Breast epithelium (tissue), 4 donors: ENCODE results near the gene CTXN1. TPM values are rescaled to one million over a fixed set of nuclear protein-coding genes. Genes with fewer than 3 reads are reported as not detected.

Source experiments
- DNase-seq, 2 donors: peaks; one replicate each; pipeline ENCODE4 v3.0.0-alpha.2; 2019; ENCODE audit warnings: low spot score in 2 of 2
- H3K27ac ChIP-seq, 2 donors: fragments of 200-600 bp; sonication (generic) in 1 of 2; one replicate each; pipeline ENCODE4 v1.5.1; 2016 to 2019; ENCODE audit warnings: mild to moderate bottlenecking in 1 of 2
- H3K27me3 ChIP-seq, 2 donors: fragments of 200-600 bp; sonication (generic) in 1 of 2; one replicate each; pipeline versions ENCODE4 v1.5.1 to v1.6.0; 2017 to 2019; ENCODE audit warnings: control low read depth in 1 of 2, mild to moderate bottlenecking in 1 of 2
- H3K36me3 ChIP-seq: fragments of 200-600 bp; one replicate; pipeline ENCODE4 v1.5.1; 2019
- H3K4me1 ChIP-seq, 2 donors: fragments of 200-600 bp; sonication (generic); one replicate each; pipeline ENCODE4 v1.5.1; 2016 to 2019; ENCODE audit warnings: control low read depth in 1 of 2
- H3K4me3 ChIP-seq, 3 donors: fragments of 200-600 bp; sonication (generic); 1 replicate in 2 of 3; 2 replicates in 1 of 3; pipeline ENCODE4 v1.5.1; 2016 to 2019; ENCODE audit warnings: mild to moderate bottlenecking in 3 of 3, moderate library complexity in 2 of 3
- H3K9me3 ChIP-seq, 2 donors: fragments of 200-600 bp; sonication (generic) in 1 of 2; one replicate each; pipeline ENCODE4 v1.5.1; 2016 to 2019; ENCODE audit warnings: control low read depth in 1 of 2
- CTCF ChIP-seq, 3 donors: fragments of 450-650 bp; IDR thresholded peaks; one replicate each; pipeline ENCODE4 v1.5.1; 2016 to 2017; ENCODE audit warnings: antibody characterized with exemption in 3 of 3, mild to moderate bottlenecking in 3 of 3, moderate library complexity in 3 of 3
- POLR2A ChIP-seq: fragments of 450-650 bp; IDR thresholded peaks from one replicate; pipeline ENCODE4 v1.6.1; 2016; ENCODE audit warnings: antibody characterized with exemption, mild to moderate bottlenecking, moderate library complexity
- POLR2AphosphoS5 ChIP-seq, 3 donors: sonication (generic); formaldehyde crosslinking; IDR thresholded peaks; one replicate each; pipeline ENCODE4 v1.6.1; 2017; ENCODE audit warnings: antibody characterized with exemption in 3 of 3
- intact Hi-C: fragments of 100-400 bp; cut with DNase I; formaldehyde crosslinking; loops from one replicate; pipeline ENCODE4 v1.15.1; 2023; ENCODE audit warnings: low total_unique reads
- total RNA-seq, 3 donors: library from RNA; depleted of rRNA; stranded (reverse); fragments of >200 nt; gene quantifications; one replicate each; pipeline ENCODE4 v1.1.0, GENCODE V29; 2016

The CTXN1 gene
- total RNA-seq, 3 donors from 2014 or later: 0.32 to 9.5 (median 5.6) TPM

GRCh38 chr19:7940841-7941240 lies 14.9 kb upstream of the CTXN1 start:
- peaks cover 0 to 6% of the 10 kb centered on the region in 2 donors for H3K4me1 ChIP-seq

GRCh38 chr19:7934766-7935165 lies 8.8 kb upstream of the CTXN1 start:
- Histone ChIP-seq H3K4me1 (peaks cover 0 to under 1% of the 10 kb centered on the region in 2 donors), H3K9me3 (no peaks in the 10 kb centered on the region), H3K27ac (no peak overlapping the region), H3K36me3 (peaks cover 21% of the 10 kb centered on the region), H3K27me3 (no peaks in the 10 kb centered on the region), H3K4me3 (no peak overlapping the region)
- DNase-seq: no peak
- TF ChIP-seq POLR2A: no peak
- TF ChIP-seq CTCF (IDR thresholded peaks at IDR 0.05): no peak
- TF ChIP-seq POLR2AphosphoS5 (IDR thresholded peaks at IDR 0.05): no peak
- intact Hi-C loops: no loop called here

More at GRCh38 chr19:7940841-7941240, 14.9 kb upstream of the CTXN1 start:
- intact Hi-C loops: no loop called here
- no peak for DNase-seq
- no peaks in the 10 kb centered on the region for H3K27me3 ChIP-seq
- no peak overlapping the region for H3K4me3 ChIP-seq
- no peak overlapping the region for H3K27ac ChIP-seq
- no peak for TF ChIP-seq CTCF (IDR thresholded peaks at IDR 0.05)
- TF ChIP-seq POLR2A: no peak
- no peak for TF ChIP-seq POLR2AphosphoS5 (IDR thresholded peaks at IDR 0.05)
- no peaks in the 10 kb centered on the region for H3K9me3 ChIP-seq
- no peaks in the 10 kb centered on the region for H3K36me3 ChIP-seq

- Histone ChIP-seq H3K27ac (no peak overlapping the region), H3K36me3 (peaks cover 21% of the 10 kb centered on the region)
- intact Hi-C loops: no loop called here
These were observed 8.1 kb upstream of the CTXN1 start for GRCh38 chr19:7933828-7934725.

GRCh38 chr19:7933411-7933810 lies 7.5 kb upstream of the CTXN1 start:
- peaks cover 0 to 8% of the 10 kb centered on the region in 2 donors for H3K4me1 ChIP-seq
- no peaks in the 10 kb centered on the region for H3K9me3 ChIP-seq
- no peak overlapping the region for H3K4me3 ChIP-seq
- no peak for DNase-seq
- H3K27ac ChIP-seq: no peak overlapping the region
- intact Hi-C loops: no loop called here
- H3K36me3 ChIP-seq: peaks cover 21% of the 10 kb centered on the region
- no peak for TF ChIP-seq POLR2A
- TF ChIP-seq POLR2AphosphoS5 (IDR thresholded peaks at IDR 0.05): no peak
- H3K27me3 ChIP-seq: no peaks in the 10 kb centered on the region

More at GRCh38 chr19:7933828-7934725, 8.1 kb upstream of the CTXN1 start:
- H3K9me3 ChIP-seq: no peaks in the 10 kb centered on the region
- no peak for DNase-seq
- H3K27me3 ChIP-seq: no peaks in the 10 kb centered on the region
- H3K4me3 ChIP-seq: no peak overlapping the region
- peaks cover 0 to 8% of the 10 kb centered on the region in 2 donors for H3K4me1 ChIP-seq
- no peak for TF ChIP-seq POLR2A

- no peak for TF ChIP-seq POLR2A
- TF ChIP-seq CTCF (IDR thresholded peaks at IDR 0.05): no peak
- no peak for TF ChIP-seq POLR2AphosphoS5 (IDR thresholded peaks at IDR 0.05)
- H3K4me3 ChIP-seq: no peak overlapping the region
- intact Hi-C loops: no loop called here
- peaks cover 2 to 12% of the 10 kb centered on the region in 2 donors for H3K4me1 ChIP-seq
- H3K36me3 ChIP-seq: peaks cover 21% of the 10 kb centered on the region
- H3K9me3 ChIP-seq: no peaks in the 10 kb centered on the region
- H3K27me3 ChIP-seq: no peaks in the 10 kb centered on the region
- DNase-seq: no peak
- no peak overlapping the region for H3K27ac ChIP-seq
These were observed 7.0 kb upstream of the CTXN1 start for GRCh38 chr19:7932930-7933300.

GRCh38 chr19:7932276-7932929 lies 6.5 kb upstream of the CTXN1 start:
- no peak overlapping the region for H3K27ac ChIP-seq
- no peak for TF ChIP-seq CTCF (IDR thresholded peaks at IDR 0.05)
- no peaks in the 10 kb centered on the region for H3K9me3 ChIP-seq
- no peaks in the 10 kb centered on the region for H3K27me3 ChIP-seq
- intact Hi-C loops: no loop called here
- no peak overlapping the region for H3K4me3 ChIP-seq
- H3K36me3 ChIP-seq: peaks cover 21% of the 10 kb centered on the region
- DNase-seq: no peak
- peaks cover 7 to 16% of the 10 kb centered on the region in 2 donors for H3K4me1 ChIP-seq
